Common myeloid progenitor, CD34-positive (primary cell): ENCODE data around the gene KRTAP12-3.
A peak's percentile ranks its signal among the peaks of the same experiment; 100 is the strongest.

Source experiments
- CTCF ChIA-PET: fragments of 350-600 bp; sonication (Branson Sonifier 250); formaldehyde crosslinking; loops from one replicate; lab custom pipeline; 2021; ENCODE audit warnings: antibody characterized with exemption; lab: Charles Lee
- POLR2A ChIA-PET: fragments of 350-600 bp; sonication (Branson Sonifier 250); formaldehyde crosslinking; loops from one replicate; lab custom pipeline; 2021; ENCODE audit warnings: antibody characterized with exemption; lab: Charles Lee
- DNase-seq, 3 donors: peaks; one replicate each; pipeline versions ENCODE4 v3.0.0 to v3.0.0-alpha.2; 2013
- H3K27ac ChIP-seq, 2 experiments: 1 replicate in 1 of 2; 2 replicates in 1 of 2; pipeline ENCODE4 v1.7.0; 2013; ENCODE audit warnings: inconsistent platforms in 2 of 2, low read length in 2 of 2, mild to moderate bottlenecking in 2 of 2, low read depth in 1 of 2, moderate library complexity in 1 of 2; ENCODE audit not compliant: severe bottlenecking in 2 of 2, insufficient read depth in 1 of 2, poor library complexity in 1 of 2
- H3K27me3 ChIP-seq, 5 experiments: replicated peaks in 2 of 5; 1 replicate in 3 of 5; 2 replicates in 2 of 5; pipeline versions ENCODE4 v1.6.1 to v1.7.0; 2013; ENCODE audit warnings: low read length in 4 of 5, mild to moderate bottlenecking in 2 of 5, moderate library complexity in 2 of 5, inconsistent platforms in 1 of 5; ENCODE audit not compliant: insufficient read depth in 5 of 5, control insufficient read depth in 4 of 5
- H3K36me3 ChIP-seq, 4 experiments: 1 replicate in 2 of 4; 2 replicates in 2 of 4; pipeline versions ENCODE4 v1.6.1 to v1.7.0; 2013; ENCODE audit warnings: low read length in 3 of 4, control low read depth in 1 of 4, mild to moderate bottlenecking in 1 of 4; ENCODE audit not compliant: control insufficient read depth in 4 of 4, insufficient read depth in 4 of 4
- H3K4me1 ChIP-seq, 4 experiments: 1 replicate in 3 of 4; 2 replicates in 1 of 4; pipeline versions ENCODE4 v1.6.1 to v1.7.1; 2013; ENCODE audit warnings: low read length in 3 of 4, mild to moderate bottlenecking in 3 of 4, control low read depth in 1 of 4, inconsistent platforms in 1 of 4, moderate library complexity in 1 of 4; ENCODE audit not compliant: control insufficient read depth in 4 of 4, insufficient read depth in 4 of 4; ENCODE audit errors: control extremely low read depth in 1 of 4
- H3K4me3 ChIP-seq, 7 experiments: 1 replicate in 4 of 7; 2 replicates in 3 of 7; pipeline versions ENCODE4 v1.5.1 to v1.7.0; 2013; ENCODE audit warnings: mild to moderate bottlenecking in 7 of 7, low read length in 6 of 7, moderate library complexity in 6 of 7, inconsistent platforms in 2 of 7, low read depth in 2 of 7, control low read depth in 1 of 7; ENCODE audit not compliant: insufficient read depth in 4 of 7, control insufficient read depth in 1 of 7; ENCODE audit errors: extremely low read depth in 1 of 7
- H3K9me3 ChIP-seq, 5 experiments: 1 replicate in 4 of 5; 2 replicates in 1 of 5; pipeline versions ENCODE4 v1.6.1 to v1.7.1; 2013; ENCODE audit warnings: low read length in 4 of 5, mild to moderate bottlenecking in 2 of 5, inconsistent platforms in 1 of 5, low read depth in 1 of 5, moderate library complexity in 1 of 5; ENCODE audit not compliant: control insufficient read depth in 4 of 5, insufficient read depth in 2 of 5; ENCODE audit errors: control extremely low read depth in 1 of 5
- WGBS: methylation state at CpG from one replicate; pipeline ENCODE4 v1.1.5; 2013; ENCODE audit not compliant: insufficient coverage; 5-methylcytosine and 5-hydroxymethylcytosine counted together

KRTAP12-3 gene

DNA sequence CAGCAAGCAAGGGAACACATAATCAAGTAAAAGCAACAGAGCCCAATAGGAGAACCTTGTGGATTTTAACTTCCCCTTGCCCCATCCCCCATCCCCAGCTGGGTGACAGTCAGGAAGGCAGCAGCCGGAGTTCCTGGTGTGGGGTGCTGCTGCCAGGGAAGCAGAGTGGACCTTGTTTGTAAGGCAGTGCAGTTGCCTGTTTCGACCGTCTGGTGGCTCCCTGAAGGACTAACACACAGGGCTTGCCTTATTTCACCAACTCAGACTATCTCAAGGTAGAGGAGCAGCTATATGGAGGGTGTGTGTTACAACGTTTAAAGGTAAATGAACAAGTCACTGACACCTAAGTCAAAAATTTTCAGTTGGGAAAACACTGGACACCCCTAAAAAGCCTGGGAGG lies 39.2 kb upstream of the KRTAP12-3 start:
- no peak overlapping the region for H3K4me3 ChIP-seq
- POLR2A ChIA-PET = no interaction called here
- H3K27ac ChIP-seq = no peak overlapping the region
- DNase-seq = peak in 2 of 3 donors; percentile 4 to 8
- peaks cover 0 to 2% (median 0%) of the 10 kb centered on the region in 5 experiments for H3K27me3 ChIP-seq
- CTCF ChIA-PET = no interaction called here
- peaks cover 0 to 26% (median 11%) of the 10 kb centered on the region in 5 experiments for H3K9me3 ChIP-seq
- no peaks in the 10 kb centered on the region for H3K36me3 ChIP-seq
- H3K4me1 ChIP-seq = no peaks in the 10 kb centered on the region
- 45% methylated on average over 2 of the region's 4 CpGs for WGBS

DNA sequence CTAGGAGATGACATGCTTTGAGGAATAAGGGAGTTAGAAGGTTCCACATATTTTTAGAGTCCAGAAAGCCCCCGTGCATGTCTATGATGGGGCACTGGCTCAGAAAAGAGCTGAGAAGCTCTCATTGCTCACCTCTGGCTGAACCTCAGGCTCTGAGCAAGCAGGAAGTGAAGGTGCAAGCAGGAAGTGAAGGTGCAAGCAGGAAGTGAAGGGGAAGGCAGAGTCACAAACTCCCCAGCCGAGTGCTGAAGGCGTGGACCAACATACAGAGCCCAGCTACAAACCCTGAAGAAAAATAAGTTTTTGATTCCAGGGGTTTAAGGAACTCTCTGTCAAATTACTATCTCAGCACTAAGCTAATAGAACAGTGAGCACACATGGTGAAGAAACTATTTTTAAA lies 38.8 kb upstream of the KRTAP12-3 start:
- Histone ChIP-seq H3K4me1 (no peaks in the 10 kb centered on the region), H3K27ac (no peak overlapping the region), H3K4me3 (no peak overlapping the region), H3K36me3 (no peaks in the 10 kb centered on the region), H3K9me3 (peaks cover 0 to 30% (median 11%) of the 10 kb centered on the region in 5 experiments), H3K27me3 (peaks cover 0 to 2% (median 0%) of the 10 kb centered on the region in 5 experiments)
- DNase-seq = no peak
- POLR2A ChIA-PET = no interaction called here
- CTCF ChIA-PET = no interaction called here
- 100% methylated on average over 1 of the region's 3 CpGs for WGBS

DNA sequence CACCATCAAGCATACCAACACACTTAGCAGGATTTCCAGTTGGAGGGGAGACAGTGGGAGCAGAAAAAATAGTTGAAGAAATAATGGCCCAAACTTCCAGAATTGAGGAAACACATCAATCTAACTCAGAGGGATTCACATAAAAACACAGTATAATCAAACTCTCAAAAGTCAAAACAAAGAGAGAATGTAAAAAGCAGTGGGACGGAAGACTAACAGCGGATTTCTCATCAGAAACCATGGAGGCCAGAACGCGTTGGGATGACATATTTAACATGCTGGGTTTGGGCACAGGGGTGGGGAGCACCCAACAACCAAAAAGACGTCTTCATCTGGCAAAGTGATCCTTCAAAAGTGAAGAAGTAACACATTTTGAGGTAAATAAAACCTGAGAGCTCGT lies 37.8 kb upstream of the KRTAP12-3 start:
- no peaks in the 10 kb centered on the region for H3K4me1 ChIP-seq
- POLR2A ChIA-PET = no interaction called here
- DNase-seq = no peak
- WGBS = 98% methylated on average over 5 of the region's 6 CpGs
- no peaks in the 10 kb centered on the region for H3K36me3 ChIP-seq
- H3K9me3 ChIP-seq = peaks cover 6 to 40% (median 15%) of the 10 kb centered on the region in 5 experiments
- no peak overlapping the region for H3K27ac ChIP-seq
- peaks cover 0 to 2% (median 0%) of the 10 kb centered on the region in 5 experiments for H3K27me3 ChIP-seq
- CTCF ChIA-PET = no interaction called here
- no peak overlapping the region for H3K4me3 ChIP-seq

DNA sequence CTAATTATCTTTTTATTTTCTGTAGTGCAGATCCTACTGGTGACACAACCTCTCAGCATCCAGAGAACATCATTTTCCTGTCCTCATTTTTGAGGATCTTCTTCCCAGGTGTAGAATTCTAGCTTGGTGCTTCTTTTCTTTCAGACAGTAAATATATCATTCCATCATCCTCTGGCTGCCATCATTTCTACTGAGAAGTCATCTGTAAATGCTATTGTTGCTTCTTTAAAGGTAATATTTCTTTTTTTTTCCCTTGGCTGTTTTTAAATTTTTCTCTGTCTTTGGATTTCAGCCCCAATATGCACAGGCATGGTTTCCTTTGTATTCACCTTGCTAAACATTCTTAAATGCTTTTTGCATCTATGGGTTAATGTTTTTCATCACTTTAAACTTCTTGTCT lies 34.2 kb upstream of the KRTAP12-3 start:
- CTCF ChIA-PET = no interaction called here
- H3K36me3 ChIP-seq = no peaks in the 10 kb centered on the region
- peaks cover 0 to 8% (median 0%) of the 10 kb centered on the region in 5 experiments for H3K27me3 ChIP-seq
- H3K27ac ChIP-seq = no peak overlapping the region
- H3K4me1 ChIP-seq = no peaks in the 10 kb centered on the region
- DNase-seq = no peak
- peaks cover 7 to 46% (median 15%) of the 10 kb centered on the region in 5 experiments for H3K9me3 ChIP-seq
- no peak overlapping the region for H3K4me3 ChIP-seq
- POLR2A ChIA-PET = no interaction called here

DNA sequence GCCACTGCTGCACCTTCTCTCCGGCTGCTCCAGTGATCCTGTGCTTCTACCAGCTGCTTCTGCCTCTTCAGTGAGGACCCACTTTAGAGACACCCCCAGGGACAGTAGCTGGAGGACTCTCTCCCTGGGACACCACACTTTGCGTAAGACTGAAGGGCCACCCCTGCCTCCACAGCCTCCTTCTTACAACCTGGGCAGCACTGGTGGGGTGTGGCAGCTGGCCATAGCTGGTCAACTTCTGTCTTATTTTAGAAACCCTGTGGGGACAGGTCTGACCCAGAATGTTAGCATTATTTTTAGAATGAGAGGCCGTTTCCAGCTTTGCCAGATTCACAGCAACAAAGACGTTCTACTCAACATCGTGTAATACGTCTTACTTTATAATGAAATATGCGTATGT lies 32.0 kb upstream of the KRTAP12-3 start:
- ChIA-PET CTCF (no interaction called here), POLR2A (no interaction called here)
- H3K4me3 ChIP-seq = no peak overlapping the region
- H3K9me3 ChIP-seq = peaks cover 4 to 46% (median 25%) of the 10 kb centered on the region in 5 experiments
- 83% methylated on average over 3 of the region's 7 CpGs for WGBS
- no peak for DNase-seq
- H3K36me3 ChIP-seq = no peaks in the 10 kb centered on the region
- peaks cover 0 to 8% (median 0%) of the 10 kb centered on the region in 5 experiments for H3K27me3 ChIP-seq
- no peak overlapping the region for H3K27ac ChIP-seq
- H3K4me1 ChIP-seq = no peaks in the 10 kb centered on the region

DNA sequence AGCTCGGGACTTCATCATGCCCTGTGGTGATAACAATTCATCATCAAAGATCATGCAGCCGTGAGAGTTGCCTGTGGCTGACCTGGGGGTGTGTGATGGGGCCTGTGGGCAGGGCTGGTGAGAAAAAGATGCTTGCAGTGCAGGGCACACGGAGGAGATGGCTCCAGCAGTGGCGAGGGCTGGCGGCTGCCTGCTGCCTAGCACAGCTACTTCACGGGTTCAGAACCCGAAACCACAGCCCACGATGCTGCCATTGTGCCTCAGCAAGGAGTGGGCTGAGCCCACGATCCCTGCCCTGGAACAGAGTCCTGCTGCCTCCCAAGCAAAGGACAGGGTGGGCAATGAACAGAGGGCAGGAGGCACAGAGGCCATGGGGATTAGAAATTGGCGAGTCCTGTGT lies 31.5 kb upstream of the KRTAP12-3 start:
- peaks cover 0 to 8% (median 0%) of the 10 kb centered on the region in 5 experiments for H3K27me3 ChIP-seq
- H3K9me3 ChIP-seq = peaks cover 4 to 47% (median 28%) of the 10 kb centered on the region in 5 experiments
- ChIA-PET CTCF (no interaction called here), POLR2A (no interaction called here)
- no peaks in the 10 kb centered on the region for H3K4me1 ChIP-seq
- no peak overlapping the region for H3K4me3 ChIP-seq
- no peak for DNase-seq
- no peaks in the 10 kb centered on the region for H3K36me3 ChIP-seq
- H3K27ac ChIP-seq = no peak overlapping the region
- 94% methylated on average over 10 of the region's 10 CpGs for WGBS

DNA sequence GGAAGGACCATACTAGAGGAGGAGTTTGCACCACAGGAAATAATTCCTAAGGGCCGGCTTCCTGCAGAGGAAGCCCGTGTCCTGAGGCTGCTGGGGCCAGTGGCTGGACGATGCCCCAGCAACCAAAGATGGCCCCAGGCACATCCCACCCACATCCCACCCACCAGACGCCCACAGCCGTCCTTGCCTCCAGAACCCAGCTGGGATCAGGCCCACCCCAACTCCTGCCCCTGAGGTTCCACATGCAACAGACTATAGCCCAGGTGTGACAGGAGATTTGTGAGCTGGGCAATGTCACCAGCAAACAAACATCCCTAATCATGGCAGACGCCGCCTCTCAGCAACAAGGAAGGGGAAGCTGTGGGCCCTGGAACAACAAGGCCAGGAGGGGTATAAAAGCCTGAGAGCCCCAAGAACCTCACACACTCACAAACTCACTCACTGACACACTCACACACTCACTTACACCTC lies 31.0 kb upstream of the KRTAP12-3 start, which contains the start of gene KRTAP10-9:
TSS of gene KRTAP10-9 (plus strand) at position 421 of the 471 bp plus-strand sequence. CDS start 79 bp downstream, outside the sequence.
- Histone ChIP-seq H3K36me3 (no peaks in the 10 kb centered on the region), H3K4me1 (no peaks in the 10 kb centered on the region), H3K27ac (no peak within 1 kb of the TSS), H3K27me3 (peaks cover 0 to 8% (median 0%) of the 10 kb centered on the region in 5 experiments), H3K9me3 (peaks cover 6 to 48% (median 29%) of the 10 kb centered on the region in 5 experiments), H3K4me3 (no peak within 1 kb of the TSS)
- POLR2A ChIA-PET = no interaction called here
- 59% methylated on average over 7 of the region's 7 CpGs for WGBS
- no peak for DNase-seq
- CTCF ChIA-PET = no interaction called here
